ENCODE measurements around the gene SELENOI. TPM values are rescaled to one million over a fixed set of nuclear protein-coding genes. Genes with fewer than 3 reads are reported as not detected.

The SELENOI gene
- polyA plus RNA-seq, 1 donor (not counting 4 experiments of a cell fraction or from before 2014, with no cell fraction given), result 38.1 TPM

DNA sequence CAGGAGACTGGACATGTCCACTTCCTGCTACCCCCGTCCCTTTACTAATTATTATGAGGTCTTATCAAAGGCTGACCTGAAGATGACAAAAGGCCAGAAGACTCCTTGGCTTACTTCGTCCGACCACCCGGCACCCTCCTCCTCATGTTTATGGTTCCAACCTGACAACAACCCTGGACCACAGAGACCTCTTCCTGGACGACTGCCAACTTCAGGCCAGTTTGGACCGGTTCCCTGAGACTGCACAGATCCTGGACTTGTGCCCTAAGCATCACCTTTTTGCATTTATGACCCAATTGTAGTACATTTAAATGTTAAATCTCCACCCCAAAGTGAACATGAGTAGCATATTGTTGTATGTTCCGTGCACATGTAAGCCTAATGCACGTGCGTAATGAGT is 61.6 kb downstream of the SELENOI start:
- Histone ChIP-seq H2AFZ (ENCODE audit: control insufficient read depth, low read length) (no peak overlapping the region), H3K4me3 (ENCODE audit: control insufficient read depth in 2 of 3, extremely low read depth in 1 of 3, insufficient read depth in 2 of 3, low read depth in 1 of 3, low read length in 3 of 3) (no peak overlapping the region), H3K4me2 (ENCODE audit: control insufficient read depth, extremely low read depth, insufficient read depth, low read depth, low read length) (no peak overlapping the region), H3K27me3 (ENCODE audit: control insufficient read depth, extremely low read depth, insufficient read depth, low read length) (peaks cover 5% of the 10 kb centered on the region), H4K20me1 (ENCODE audit: control insufficient read depth, extremely low read depth, insufficient read depth, low read length) (no peaks in the 10 kb centered on the region), H3K9me3 (ENCODE audit: control insufficient read depth, low read depth, low read length) (no peaks in the 10 kb centered on the region), H3K27ac (ENCODE audit: control insufficient read depth, insufficient read depth, low read length) (no peak overlapping the region), H3K9ac (ENCODE audit: control insufficient read depth, extremely low read depth, insufficient read depth, low read length) (no peak overlapping the region), H3K9me1 (ENCODE audit: control insufficient read depth, extremely low read depth, insufficient read depth, low read length) (no peaks in the 10 kb centered on the region), H3K36me3 (ENCODE audit: control insufficient read depth in 2 of 2, extremely low read depth in 1 of 2, insufficient read depth in 2 of 2, low read length in 2 of 2) (no peaks in the 10 kb centered on the region), H3K4me1 (ENCODE audit: control insufficient read depth, extremely low read depth, insufficient read depth, low read length) (no peaks in the 10 kb centered on the region), H3K79me2 (ENCODE audit: control insufficient read depth, insufficient read depth, low read length) (no peaks in the 10 kb centered on the region)
- TF ChIP-seq EZH2 (IDR thresholded peaks at IDR 0.05; ENCODE audit: low read length), result no peak
- TF ChIP-seq, protein P1, sequence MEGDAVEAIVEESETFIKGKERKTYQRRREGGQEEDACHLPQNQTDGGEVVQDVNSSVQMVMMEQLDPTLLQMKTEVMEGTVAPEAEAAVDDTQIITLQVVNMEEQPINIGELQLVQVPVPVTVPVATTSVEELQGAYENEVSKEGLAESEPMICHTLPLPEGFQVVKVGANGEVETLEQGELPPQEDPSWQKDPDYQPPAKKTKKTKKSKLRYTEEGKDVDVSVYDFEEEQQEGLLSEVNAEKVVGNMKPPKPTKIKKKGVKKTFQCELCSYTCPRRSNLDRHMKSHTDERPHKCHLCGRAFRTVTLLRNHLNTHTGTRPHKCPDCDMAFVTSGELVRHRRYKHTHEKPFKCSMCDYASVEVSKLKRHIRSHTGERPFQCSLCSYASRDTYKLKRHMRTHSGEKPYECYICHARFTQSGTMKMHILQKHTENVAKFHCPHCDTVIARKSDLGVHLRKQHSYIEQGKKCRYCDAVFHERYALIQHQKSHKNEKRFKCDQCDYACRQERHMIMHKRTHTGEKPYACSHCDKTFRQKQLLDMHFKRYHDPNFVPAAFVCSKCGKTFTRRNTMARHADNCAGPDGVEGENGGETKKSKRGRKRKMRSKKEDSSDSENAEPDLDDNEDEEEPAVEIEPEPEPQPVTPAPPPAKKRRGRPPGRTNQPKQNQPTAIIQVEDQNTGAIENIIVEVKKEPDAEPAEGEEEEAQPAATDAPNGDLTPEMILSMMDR (optimal IDR thresholded peaks at IDR 0.05 in 1 of 3, IDR thresholded peaks at IDR 0.05 in 1 of 3, conservative IDR thresholded peaks at IDR 0.05 in 1 of 3; ENCODE audit: extremely low read depth in 1 of 3, insufficient read depth in 2 of 3, low read length in 3 of 3), result no peak
- dilution Hi-C loops (cut with MboI; ENCODE audit: extremely low pct_ligation_motif_present, low sequenced_read_pairs), result no loop called here
- FAIRE-seq (no peak), DNase-seq (ENCODE audit: low read depth, low spot score) (no peak)

DNA sequence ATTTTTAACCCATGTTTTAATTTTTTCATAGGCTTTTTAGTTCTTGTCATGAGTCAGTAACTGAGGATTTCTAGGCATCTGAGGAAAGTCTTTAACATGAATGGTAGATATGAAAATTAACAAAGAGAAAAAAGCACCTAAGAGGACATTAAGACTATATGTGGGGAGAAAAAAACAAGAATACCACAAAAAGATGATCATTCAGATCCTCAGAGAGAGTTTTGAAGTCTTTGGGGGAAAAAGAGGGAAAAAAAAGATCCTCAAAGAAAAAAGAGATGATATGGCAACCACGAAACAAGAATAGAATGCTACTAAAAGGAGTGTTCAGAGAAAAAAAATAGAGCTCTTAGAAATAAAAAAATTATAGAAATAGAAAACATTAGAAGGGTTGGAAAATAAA is 63.8 kb downstream of the SELENOI start:
- Histone ChIP-seq H3K9me1 (ENCODE audit: control insufficient read depth, extremely low read depth, insufficient read depth, low read length) (no peaks in the 10 kb centered on the region), H4K20me1 (ENCODE audit: control insufficient read depth, extremely low read depth, insufficient read depth, low read length) (no peaks in the 10 kb centered on the region), H2AFZ (ENCODE audit: control insufficient read depth, low read length) (no peak overlapping the region), H3K4me2 (ENCODE audit: control insufficient read depth, extremely low read depth, insufficient read depth, low read depth, low read length) (no peak overlapping the region), H3K9me3 (ENCODE audit: control insufficient read depth, low read depth, low read length) (no peaks in the 10 kb centered on the region), H3K36me3 (ENCODE audit: control insufficient read depth in 2 of 2, extremely low read depth in 1 of 2, insufficient read depth in 2 of 2, low read length in 2 of 2) (no peaks in the 10 kb centered on the region), H3K79me2 (ENCODE audit: control insufficient read depth, insufficient read depth, low read length) (no peaks in the 10 kb centered on the region), H3K27me3 (ENCODE audit: control insufficient read depth, extremely low read depth, insufficient read depth, low read length) (peaks cover 5% of the 10 kb centered on the region), H3K27ac (ENCODE audit: control insufficient read depth, insufficient read depth, low read length) (no peak overlapping the region), H3K4me1 (ENCODE audit: control insufficient read depth, extremely low read depth, insufficient read depth, low read length) (no peaks in the 10 kb centered on the region), H3K9ac (ENCODE audit: control insufficient read depth, extremely low read depth, insufficient read depth, low read length) (no peak overlapping the region), H3K4me3 (ENCODE audit: control insufficient read depth in 2 of 3, extremely low read depth in 1 of 3, insufficient read depth in 2 of 3, low read depth in 1 of 3, low read length in 3 of 3) (no peak overlapping the region)
- dilution Hi-C loops (cut with MboI; ENCODE audit: extremely low pct_ligation_motif_present, low sequenced_read_pairs), result no loop called here
- no peak for TF ChIP-seq EZH2 (IDR thresholded peaks at IDR 0.05; ENCODE audit: low read length)
- TF ChIP-seq, protein P1 (optimal IDR thresholded peaks at IDR 0.05 in 1 of 3, IDR thresholded peaks at IDR 0.05 in 1 of 3, conservative IDR thresholded peaks at IDR 0.05 in 1 of 3; ENCODE audit: extremely low read depth in 1 of 3, insufficient read depth in 2 of 3, low read length in 3 of 3), result no peak
- DNase-seq (ENCODE audit: low read depth, low spot score) (no peak), FAIRE-seq (no peak)

All from keratinocyte (primary cell).